Neural progenitor cell (in vitro differentiated cells): ENCODE data around the gene RINL. TPM values are rescaled to one million over a fixed set of nuclear protein-coding genes. Genes with fewer than 3 reads are reported as not detected.

Source experiments
- DNase-seq: peaks from one replicate; pipeline ENCODE4 v3.0.0-alpha.2; 2016; ENCODE audit warnings: low spot score
- H2AFZ ChIP-seq: fragments of 200-600 bp; sonication (generic); replicated peaks from 2 replicates; pipeline ENCODE4 v1.6.1; 2016; ENCODE audit warnings: antibody characterized with exemption
- H3F3A ChIP-seq: fragments of 200-600 bp; sonication (generic); 2 replicates; pipeline ENCODE4 v1.6.1; 2016; ENCODE audit warnings: antibody characterized with exemption, low read depth
- H3K27ac ChIP-seq: fragments of 200-600 bp; sonication (generic); 2 replicates; pipeline ENCODE4 v1.5.1; 2016; ENCODE audit warnings: mild to moderate bottlenecking
- H3K27me3 ChIP-seq: fragments of 200-600 bp; sonication (generic); 2 replicates; pipeline ENCODE4 v1.6.1; 2016; ENCODE audit warnings: mild to moderate bottlenecking, moderate library complexity
- H3K36me3 ChIP-seq: fragments of 200-600 bp; sonication (generic); 2 replicates; pipeline ENCODE4 v1.5.1; 2016
- H3K4me1 ChIP-seq: fragments of 200-600 bp; sonication (generic); 2 replicates; pipeline ENCODE4 v1.6.1; 2016; ENCODE audit warnings: mixed run types
- H3K4me2 ChIP-seq: fragments of 200-600 bp; sonication (generic); 2 replicates; pipeline ENCODE4 v1.6.1; 2016
- H3K4me3 ChIP-seq: fragments of 200-600 bp; sonication (generic); 2 replicates; pipeline ENCODE4 v1.5.1; 2016
- H3K79me2 ChIP-seq: fragments of 200-600 bp; sonication (generic); 2 replicates; pipeline ENCODE4 v1.6.1; 2016; ENCODE audit warnings: low read depth
- H3K9ac ChIP-seq: fragments of 200-600 bp; sonication (generic); 2 replicates; pipeline ENCODE4 v1.6.1; 2016
- H3K9me3 ChIP-seq: fragments of 200-600 bp; sonication (generic); 2 replicates; pipeline ENCODE4 v1.5.1; 2016; ENCODE audit warnings: low read depth
- H4K20me1 ChIP-seq: fragments of 200-600 bp; sonication (generic); 2 replicates; pipeline ENCODE4 v1.6.1; 2016; ENCODE audit warnings: low read depth
- H3K27ac Mint-ChIP-seq: 3 replicates; pipeline ENCODE4 v1.8.0; 2021; ENCODE audit warnings: mixed read lengths
- H3K27me3 Mint-ChIP-seq: 2 replicates; pipeline ENCODE4 v1.8.0; 2022; ENCODE audit warnings: low read depth, mild to moderate bottlenecking, inconsistent platforms, moderate library complexity, mixed read lengths; ENCODE audit not compliant: insufficient read depth
- H3K36me3 Mint-ChIP-seq: 3 replicates; pipeline ENCODE4 v1.8.0; 2021; ENCODE audit warnings: mixed read lengths
- H3K4me1 Mint-ChIP-seq: 3 replicates; pipeline ENCODE4 v1.8.0; 2021; ENCODE audit warnings: mixed read lengths
- H3K4me3 Mint-ChIP-seq: 3 replicates; pipeline ENCODE4 v1.8.0; 2021; ENCODE audit warnings: mild to moderate bottlenecking, moderate library complexity, mixed read lengths
- H3K9me3 Mint-ChIP-seq: 3 replicates; pipeline ENCODE4 v1.8.0; 2020; ENCODE audit warnings: mixed read lengths
- EZH2 ChIP-seq: fragments of 200-600 bp; sonication (generic); IDR thresholded peaks from 2 replicates; pipeline ENCODE4 v1.6.1; 2017; ENCODE audit warnings: antibody characterized with exemption, mild to moderate bottlenecking, moderate library complexity
- EZH2phosphoT487 ChIP-seq: fragments of 200-600 bp; sonication (generic); IDR thresholded peaks from 2 replicates; pipeline ENCODE4 v1.6.1; 2017; ENCODE audit warnings: antibody characterized with exemption
- total RNA-seq: library from RNA; depleted of rRNA; stranded (reverse); fragments of >200 nt; gene quantifications from 2 replicates; pipeline ENCODE4 v1.2.3, GENCODE V29; 2015; ENCODE audit warnings: low replicate concordance
- TF ChIP-seq, protein P1 (sequence below): fragments of 200-600 bp; sonication (generic); IDR thresholded peaks from 2 replicates; pipeline ENCODE4 v1.5.1; 2017; ENCODE audit warnings: antibody characterized with exemption, mild to moderate bottlenecking

Gene RINL
- total RNA-seq, 1 donor from 2014 or later: 5.4 TPM

DNA sequence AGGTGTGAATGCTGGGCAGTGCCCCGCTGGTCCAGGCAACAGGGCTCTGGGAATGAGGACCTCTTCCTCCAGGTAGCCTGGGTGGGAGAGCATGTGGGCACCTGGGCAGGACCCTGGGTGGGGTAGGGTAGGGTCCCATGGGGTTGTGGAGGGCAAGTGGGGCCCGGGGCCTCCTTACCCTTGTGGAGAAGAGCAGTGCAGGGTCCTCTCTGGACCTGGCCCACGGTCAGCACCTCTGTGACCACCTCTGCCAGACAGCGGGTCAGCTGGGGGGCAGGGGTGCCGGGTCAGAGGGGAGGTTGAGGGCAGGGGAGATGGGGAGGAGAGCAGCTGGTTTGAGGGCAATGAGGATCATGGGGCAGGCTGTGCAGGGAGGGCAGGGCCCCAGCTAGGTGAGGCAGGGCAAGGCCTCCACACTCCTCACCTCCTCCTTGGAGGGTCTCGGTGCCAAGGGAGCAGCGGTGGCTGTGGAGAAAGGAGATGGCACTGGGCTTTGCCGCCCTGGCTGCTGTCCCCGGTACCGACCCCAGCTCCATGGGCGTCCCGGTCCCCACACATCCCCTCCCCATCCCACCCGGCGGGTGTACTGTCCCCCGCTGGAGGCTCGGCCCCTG is 33.4 kb upstream of the RINL start:
- Histone ChIP-seq H3K4me2 (no peak overlapping the region), H4K20me1 (no peaks in the 10 kb centered on the region), H3K79me2 (no peaks in the 10 kb centered on the region), H3K4me1 (no peaks in the 10 kb centered on the region), H3K4me3 (no peak overlapping the region), H3F3A (no peaks in the 10 kb centered on the region), H3K27ac (no peak overlapping the region), H3K27me3 (no peaks in the 10 kb centered on the region), H3K9ac (no peak overlapping the region), H2AFZ (no peak overlapping the region), H3K9me3 (no peaks in the 10 kb centered on the region), H3K36me3 (no peaks in the 10 kb centered on the region)
- Mint-ChIP-seq H3K27ac (no peak overlapping the region), H3K27me3 (peaks cover 11% of the 10 kb centered on the region), H3K4me1 (no peaks in the 10 kb centered on the region), H3K9me3 (no peaks in the 10 kb centered on the region), H3K36me3 (peaks cover 8% of the 10 kb centered on the region), H3K4me3 (no peak overlapping the region)
- no peak for DNase-seq
- no peak for TF ChIP-seq EZH2phosphoT487
- TF ChIP-seq EZH2: no peak
- TF ChIP-seq, protein P1, sequence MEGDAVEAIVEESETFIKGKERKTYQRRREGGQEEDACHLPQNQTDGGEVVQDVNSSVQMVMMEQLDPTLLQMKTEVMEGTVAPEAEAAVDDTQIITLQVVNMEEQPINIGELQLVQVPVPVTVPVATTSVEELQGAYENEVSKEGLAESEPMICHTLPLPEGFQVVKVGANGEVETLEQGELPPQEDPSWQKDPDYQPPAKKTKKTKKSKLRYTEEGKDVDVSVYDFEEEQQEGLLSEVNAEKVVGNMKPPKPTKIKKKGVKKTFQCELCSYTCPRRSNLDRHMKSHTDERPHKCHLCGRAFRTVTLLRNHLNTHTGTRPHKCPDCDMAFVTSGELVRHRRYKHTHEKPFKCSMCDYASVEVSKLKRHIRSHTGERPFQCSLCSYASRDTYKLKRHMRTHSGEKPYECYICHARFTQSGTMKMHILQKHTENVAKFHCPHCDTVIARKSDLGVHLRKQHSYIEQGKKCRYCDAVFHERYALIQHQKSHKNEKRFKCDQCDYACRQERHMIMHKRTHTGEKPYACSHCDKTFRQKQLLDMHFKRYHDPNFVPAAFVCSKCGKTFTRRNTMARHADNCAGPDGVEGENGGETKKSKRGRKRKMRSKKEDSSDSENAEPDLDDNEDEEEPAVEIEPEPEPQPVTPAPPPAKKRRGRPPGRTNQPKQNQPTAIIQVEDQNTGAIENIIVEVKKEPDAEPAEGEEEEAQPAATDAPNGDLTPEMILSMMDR: no peak

DNA sequence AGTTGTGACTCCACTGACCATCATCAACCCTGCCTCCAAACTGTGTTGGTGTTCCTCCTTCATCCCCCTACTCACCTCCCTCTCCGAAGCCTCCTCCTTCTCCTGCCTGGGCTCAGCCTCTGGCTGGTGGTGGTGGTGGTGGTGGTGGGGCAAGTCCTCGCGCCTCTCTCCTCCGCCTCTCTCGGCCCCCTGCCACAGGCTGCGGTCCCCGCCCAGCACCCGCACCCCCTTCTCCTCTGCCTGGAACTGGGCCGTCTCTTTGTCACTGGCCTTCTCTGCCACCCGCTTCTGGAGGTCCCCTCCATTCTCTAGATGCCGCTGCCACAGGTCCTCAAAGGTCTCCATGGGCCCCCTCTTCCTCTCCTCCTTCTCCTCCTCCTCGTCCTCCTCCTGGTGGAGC is 32.4 kb upstream of the RINL start:
- Histone ChIP-seq H3K36me3 (no peaks in the 10 kb centered on the region), H3F3A (no peaks in the 10 kb centered on the region), H3K4me2 (no peak overlapping the region), H2AFZ (no peak overlapping the region), H3K27ac (no peak overlapping the region), H3K4me1 (no peaks in the 10 kb centered on the region), H3K27me3 (no peaks in the 10 kb centered on the region), H3K9me3 (no peaks in the 10 kb centered on the region), H3K9ac (no peak overlapping the region), H4K20me1 (no peaks in the 10 kb centered on the region), H3K4me3 (no peak overlapping the region), H3K79me2 (no peaks in the 10 kb centered on the region)
- peaks cover 11% of the 10 kb centered on the region for H3K27me3 Mint-ChIP-seq
- TF ChIP-seq, protein P1: no peak
- no peak for TF ChIP-seq EZH2
- TF ChIP-seq EZH2phosphoT487: no peak
- H3K4me1 Mint-ChIP-seq: no peaks in the 10 kb centered on the region
- no peak overlapping the region for H3K27ac Mint-ChIP-seq
- H3K4me3 Mint-ChIP-seq: peak overlapping the region; percentile 69
- DNase-seq: no peak
- H3K36me3 Mint-ChIP-seq: peaks cover 8% of the 10 kb centered on the region
- no peaks in the 10 kb centered on the region for H3K9me3 Mint-ChIP-seq

DNA sequence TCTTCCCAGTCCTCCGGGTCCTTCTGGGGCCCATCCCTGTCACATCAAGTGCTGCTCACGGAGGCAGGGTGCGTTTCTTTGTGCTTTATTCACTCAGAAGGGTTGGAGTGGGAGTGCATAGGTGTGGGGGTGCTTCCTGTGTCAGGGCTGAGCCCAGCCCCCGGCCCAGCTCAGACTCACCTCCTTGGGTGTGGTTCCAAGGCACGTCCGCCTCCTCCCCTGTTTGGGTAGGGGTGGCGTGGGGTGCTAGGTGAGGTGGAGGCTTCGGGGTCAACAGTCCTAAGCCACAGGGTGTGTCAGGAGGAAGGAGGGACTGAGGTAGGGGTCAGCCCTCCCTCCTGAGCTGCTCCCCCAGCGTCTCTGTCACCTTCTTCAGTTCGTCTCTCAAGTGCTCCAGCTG is 30.8 kb upstream of the RINL start:
- no peak overlapping the region for H3K9ac ChIP-seq
- H3F3A ChIP-seq: no peaks in the 10 kb centered on the region
- H3K4me1 Mint-ChIP-seq: no peaks in the 10 kb centered on the region
- DNase-seq: no peak
- H3K79me2 ChIP-seq: no peaks in the 10 kb centered on the region
- H3K27ac Mint-ChIP-seq: no peak overlapping the region
- no peak overlapping the region for H3K4me3 ChIP-seq
- TF ChIP-seq EZH2phosphoT487 (no peak), EZH2 (no peak)
- TF ChIP-seq, protein P1: no peak
- H2AFZ ChIP-seq: no peak overlapping the region
- H3K27ac ChIP-seq: no peak overlapping the region
- H3K27me3 Mint-ChIP-seq: peaks cover 10% of the 10 kb centered on the region
- H3K36me3 ChIP-seq: no peaks in the 10 kb centered on the region
- H3K9me3 ChIP-seq: no peaks in the 10 kb centered on the region
- no peak overlapping the region for H3K4me3 Mint-ChIP-seq
- H3K4me1 ChIP-seq: no peaks in the 10 kb centered on the region
- no peaks in the 10 kb centered on the region for H3K9me3 Mint-ChIP-seq
- no peak overlapping the region for H3K4me2 ChIP-seq
- H3K36me3 Mint-ChIP-seq: peaks cover 9% of the 10 kb centered on the region
- no peaks in the 10 kb centered on the region for H3K27me3 ChIP-seq
- no peaks in the 10 kb centered on the region for H4K20me1 ChIP-seq
